SK-N-MC (cell line): ENCODE measurements around the gene DUSP16.

Experiments used
- EZH2 ChIP-seq: fragments of 200-600 bp; sonication (generic); IDR thresholded peaks from one replicate; pipeline ENCODE4 v1.6.1; 2017; ENCODE audit warnings: antibody characterized with exemption
- POLR2AphosphoS5 ChIP-seq: IDR thresholded peaks from 2 replicates; pipeline ENCODE4 v1.6.1; 2012; ENCODE audit warnings: mild to moderate bottlenecking, low read depth, low read length, borderline replicate concordance

GRCh38 chr12:12441429-12441807 lies 121.2 kb downstream of the DUSP16 start:
- TF ChIP-seq EZH2 (no peak), POLR2AphosphoS5 (no peak)
